Osteoblast (primary cell): ENCODE measurements around the gene DCTN2. TPM values are rescaled to one million over a fixed set of nuclear protein-coding genes. Genes with fewer than 3 reads are reported as not detected.

Experiments used
- DNase-seq: peaks from one replicate; pipeline ENCODE4 v3.0.0; 2011; ENCODE audit warnings: low spot score, mixed read lengths; ENCODE audit not compliant: insufficient read length; ENCODE audit errors: missing footprints
- H2AFZ ChIP-seq: 2 replicates; pipeline ENCODE4 v1.6.0; 2011; ENCODE audit warnings: mild to moderate bottlenecking, low read length
- H3K27ac ChIP-seq: 2 replicates; pipeline ENCODE4 v1.5.1; 2011; ENCODE audit warnings: mild to moderate bottlenecking, low read depth, low read length, moderate library complexity
- H3K27me3 ChIP-seq: 2 replicates; pipeline ENCODE4 v1.6.0; 2012; ENCODE audit warnings: mild to moderate bottlenecking, control low read depth, inconsistent platforms, low read length, moderate library complexity; ENCODE audit not compliant: insufficient read depth
- H3K36me3 ChIP-seq: 2 replicates; pipeline ENCODE4 v1.5.1; 2011; ENCODE audit warnings: mild to moderate bottlenecking, low read length, control low read depth, moderate library complexity; ENCODE audit not compliant: insufficient read depth
- H3K4me1 ChIP-seq: 2 replicates; pipeline ENCODE4 v1.5.1; 2011; ENCODE audit warnings: mild to moderate bottlenecking, low read length, control low read depth, moderate library complexity; ENCODE audit not compliant: insufficient read depth
- H3K4me2 ChIP-seq: 2 replicates; pipeline ENCODE4 v1.6.0; 2011; ENCODE audit warnings: mild to moderate bottlenecking, low read length; ENCODE audit not compliant: insufficient read depth
- H3K4me3 ChIP-seq: fragments of 200-600 bp; sonication (generic); 3 replicates; pipeline ENCODE4 v1.5.1; 2012; ENCODE audit warnings: mild to moderate bottlenecking, low read length, inconsistent platforms; ENCODE audit not compliant: insufficient read depth
- H3K79me2 ChIP-seq: 2 replicates; pipeline ENCODE4 v1.6.0; 2012; ENCODE audit warnings: mild to moderate bottlenecking, low read length, control low read depth, inconsistent platforms; ENCODE audit not compliant: insufficient read depth
- H3K9me3 ChIP-seq: 2 replicates; pipeline ENCODE4 v1.5.1; 2011; ENCODE audit warnings: low read depth, low read length, control low read depth
- H4K20me1 ChIP-seq: 2 replicates; pipeline ENCODE4 v1.6.0; 2012; ENCODE audit warnings: mild to moderate bottlenecking, low read length, control low read depth; ENCODE audit not compliant: insufficient read depth
- CTCF ChIP-seq: IDR thresholded peaks from 2 replicates; pipeline ENCODE4 v1.5.1; 2011; ENCODE audit warnings: mild to moderate bottlenecking, low read depth, low read length, moderate library complexity; ENCODE audit errors: extremely low read depth
- total RNA-seq: library from RNA; depleted of rRNA; stranded (reverse); fragments of >200 nt; gene quantifications from 2 replicates; pipeline ENCODE4 v1.2.3, GENCODE V29; 2012

The DCTN2 gene
- total RNA-seq, 1 donor, result 123 TPM

DNA sequence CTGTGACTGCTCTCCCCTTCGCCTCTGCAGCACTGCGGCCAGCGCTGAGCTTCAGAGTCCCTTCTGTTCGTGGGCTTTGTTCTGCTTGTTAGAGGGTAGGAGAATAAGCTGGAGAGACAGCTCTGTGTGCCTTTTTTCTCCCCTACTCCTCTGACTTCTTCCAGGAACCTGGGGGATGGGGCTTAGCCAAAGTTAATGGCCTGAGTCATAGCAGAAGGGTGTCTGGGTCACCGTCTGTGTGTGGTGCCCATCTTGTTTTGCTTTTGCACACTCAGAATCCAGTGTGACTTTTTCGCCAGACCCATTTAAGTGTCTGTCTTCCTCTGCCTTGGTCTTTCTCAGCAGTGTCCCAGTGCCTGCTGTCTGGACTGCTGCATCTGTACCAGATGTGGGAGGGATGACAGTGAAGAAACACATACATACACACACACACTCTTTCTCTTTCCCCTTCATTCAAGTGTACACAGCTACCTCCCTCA lies 5.9 kb upstream of the DCTN2 start:
- H3K36me3 ChIP-seq, result no peaks in the 10 kb centered on the region
- peaks cover 31% of the 10 kb centered on the region for H3K27me3 ChIP-seq
- DNase-seq, result peak; percentile 93
- no peaks in the 10 kb centered on the region for H3K79me2 ChIP-seq
- no peak overlapping the region for H2AFZ ChIP-seq
- no peak for TF ChIP-seq CTCF
- H3K4me2 ChIP-seq, result peak overlapping the region; percentile 7
- H3K4me3 ChIP-seq, result no peak overlapping the region
- peaks cover 7% of the 10 kb centered on the region for H3K4me1 ChIP-seq
- no peaks in the 10 kb centered on the region for H4K20me1 ChIP-seq
- no peaks in the 10 kb centered on the region for H3K9me3 ChIP-seq
- H3K27ac ChIP-seq, result no peak overlapping the region

- no peaks in the 10 kb centered on the region for H3K79me2 ChIP-seq
- H3K4me2 ChIP-seq, result no peak overlapping the region
- H3K9me3 ChIP-seq, result no peaks in the 10 kb centered on the region
- H3K27me3 ChIP-seq, result peaks cover 31% of the 10 kb centered on the region
- H3K36me3 ChIP-seq, result no peaks in the 10 kb centered on the region
- H3K4me3 ChIP-seq, result no peak overlapping the region
- no peak for TF ChIP-seq CTCF
- no peaks in the 10 kb centered on the region for H4K20me1 ChIP-seq
- peaks cover 7% of the 10 kb centered on the region for H3K4me1 ChIP-seq
- H2AFZ ChIP-seq, result no peak overlapping the region
- H3K27ac ChIP-seq, result no peak overlapping the region
- peak; percentile 44 for DNase-seq
Observed at GRCh38 chr12:57552306-57552651, 5.3 kb upstream of the DCTN2 start.

GRCh38 chr12:57551637-57552305 lies 4.8 kb upstream of the DCTN2 start:
- no peak overlapping the region for H2AFZ ChIP-seq
- no peaks in the 10 kb centered on the region for H4K20me1 ChIP-seq
- no peaks in the 10 kb centered on the region for H3K9me3 ChIP-seq
- peaks cover 7% of the 10 kb centered on the region for H3K4me1 ChIP-seq
- H3K4me2 ChIP-seq, result no peak overlapping the region
- no peak overlapping the region for H3K4me3 ChIP-seq
- no peaks in the 10 kb centered on the region for H3K36me3 ChIP-seq
- TF ChIP-seq CTCF, result no peak
- peak; percentile 68 for DNase-seq
- H3K27ac ChIP-seq, result no peak overlapping the region
- peaks cover 31% of the 10 kb centered on the region for H3K27me3 ChIP-seq
- H3K79me2 ChIP-seq, result peaks cover 2% of the 10 kb centered on the region

DNA sequence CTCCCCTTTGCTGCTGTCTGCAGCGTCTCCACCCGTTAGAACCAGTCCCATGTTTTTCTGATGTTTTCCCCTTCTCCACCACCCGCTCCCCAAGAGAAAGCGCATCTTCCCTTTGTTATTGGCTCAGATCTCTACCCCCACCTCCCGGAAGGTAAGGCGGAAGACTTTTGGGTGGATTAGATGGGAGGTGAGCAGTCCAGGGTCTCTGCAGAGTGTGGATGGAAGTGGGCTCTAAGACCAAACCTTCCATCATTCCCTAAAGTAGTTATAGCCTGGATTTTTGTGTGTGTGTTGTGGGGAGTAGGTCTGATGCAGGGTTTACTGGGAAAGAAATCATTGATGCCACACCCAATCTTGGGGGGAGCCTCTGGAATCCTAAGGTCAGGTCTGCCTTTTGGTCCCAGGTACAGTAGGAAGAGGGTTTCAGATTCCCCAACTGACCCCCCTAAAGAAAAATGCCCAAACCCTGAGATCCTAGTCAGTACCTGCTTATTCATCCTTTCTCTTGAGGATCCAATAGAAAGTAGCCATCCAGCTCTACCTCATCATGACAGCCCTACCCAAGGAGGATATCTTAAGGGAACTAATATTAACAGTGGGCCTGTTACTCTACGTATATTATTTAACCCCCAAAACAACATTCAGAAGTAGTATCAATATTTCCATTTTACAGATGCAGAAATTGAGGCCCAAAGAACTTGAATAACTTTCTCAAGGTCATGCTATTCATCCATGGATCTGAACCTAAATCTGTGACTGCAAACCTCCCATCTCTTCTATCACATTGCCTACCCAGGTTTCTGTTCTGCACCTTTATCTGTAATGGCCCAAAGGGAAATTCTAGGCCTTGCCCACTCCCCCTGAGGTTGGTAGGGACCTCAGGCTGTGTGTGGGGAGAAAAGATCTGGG lies 3.9 kb upstream of the DCTN2 start:
- Histone ChIP-seq H3K79me2 (peaks cover 11% of the 10 kb centered on the region), H3K4me3 (no peak overlapping the region), H4K20me1 (peaks cover 2% of the 10 kb centered on the region), H3K27ac (no peak overlapping the region), H3K36me3 (no peaks in the 10 kb centered on the region), H3K27me3 (peaks cover 31% of the 10 kb centered on the region), H2AFZ (no peak overlapping the region), H3K4me1 (peaks cover 11% of the 10 kb centered on the region), H3K9me3 (no peaks in the 10 kb centered on the region), H3K4me2 (no peak overlapping the region)
- no peak for TF ChIP-seq CTCF
- DNase-seq, result peak; percentile 57
